Measurements from ENCODE around the gene PTPRQ.
"Not testable (repeated sequence)": the region's sequence is repeated elsewhere in the genome, so short reads cannot be mapped to it uniquely, and the experiment has no call there.

The PTPRQ gene

DNA sequence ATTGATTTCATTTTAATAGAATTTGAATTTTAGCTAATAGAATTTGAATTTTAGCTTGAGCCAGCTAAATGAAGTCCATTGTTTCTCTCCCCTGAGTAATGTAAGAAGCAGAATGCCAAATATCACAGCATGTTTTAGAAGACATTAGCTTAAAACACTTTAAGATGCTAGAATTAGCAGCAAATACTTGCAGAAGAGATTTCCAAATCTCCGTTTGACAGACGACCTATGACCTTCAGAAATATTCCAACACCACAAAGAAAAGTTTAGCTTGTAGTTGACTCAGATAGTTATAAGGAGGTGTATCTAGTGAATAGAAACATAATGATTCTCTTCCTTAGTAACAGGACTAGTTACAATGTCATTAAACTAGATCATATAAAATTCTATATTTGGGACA lies 211.7 kb downstream of the PTPRQ start:
- no peak for TF ChIP-seq CTCF (IDR thresholded peaks at IDR 0.05; ENCODE audit: insufficient read depth, low read depth, low read length, missing control alignments)
- no peak for DNase-seq (ENCODE audit: low read depth)
- no peak overlapping the region for H3K4me3 ChIP-seq (ENCODE audit: low read depth, low read length)

GRCh38 chr12:80659512-80660063 lies 215.6 kb downstream of the PTPRQ start:
- H3K4me3 ChIP-seq (ENCODE audit: low read depth, low read length): no peak overlapping the region
- TF ChIP-seq CTCF (IDR thresholded peaks at IDR 0.05; ENCODE audit: insufficient read depth, low read depth, low read length, missing control alignments): no peak
- no peak for DNase-seq (ENCODE audit: low read depth)

- DNase-seq (ENCODE audit: low read depth): no peak
- H3K4me3 ChIP-seq (ENCODE audit: low read depth, low read length): no peak overlapping the region
- TF ChIP-seq CTCF (IDR thresholded peaks at IDR 0.05; ENCODE audit: insufficient read depth, low read depth, low read length, missing control alignments): no peak
Measured at GRCh38 chr12:80662586-80662985, 218.6 kb downstream of the PTPRQ start.

GRCh38 chr12:80670214-80670613 lies 226.2 kb downstream of the PTPRQ start:
- no peak for TF ChIP-seq CTCF (IDR thresholded peaks at IDR 0.05; ENCODE audit: insufficient read depth, low read depth, low read length, missing control alignments)
- no peak for DNase-seq (ENCODE audit: low read depth)
- H3K4me3 ChIP-seq (ENCODE audit: low read depth, low read length): no peak overlapping the region

- not testable (repeated sequence) for DNase-seq (ENCODE audit: low read depth); H3K4me3 ChIP-seq (ENCODE audit: low read depth, low read length)
Measured at GRCh38 chr12:80676042-80676636, 232.1 kb downstream of the PTPRQ start.

DNA sequence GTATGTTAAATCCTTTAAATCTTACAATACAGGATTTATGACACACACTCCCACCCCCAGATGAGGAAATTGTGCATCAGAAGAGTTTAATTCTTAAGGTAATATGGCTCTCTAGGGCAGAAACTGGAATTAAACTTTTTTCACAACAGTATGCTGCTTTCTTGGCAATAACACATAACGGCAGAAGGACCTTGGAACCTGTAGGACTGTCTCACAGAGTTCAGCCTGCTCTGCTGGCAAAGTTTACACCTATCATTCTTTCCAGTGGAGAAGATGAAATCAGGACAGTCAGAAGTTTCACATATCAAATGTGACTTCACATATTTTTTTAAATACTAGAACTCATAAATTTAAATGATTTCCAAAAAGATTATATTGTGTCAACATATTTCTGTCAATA lies 232.8 kb downstream of the PTPRQ start:
- no peak for DNase-seq (ENCODE audit: low read depth)
- no peak overlapping the region for H3K4me3 ChIP-seq (ENCODE audit: low read depth, low read length)
- no peak for TF ChIP-seq CTCF (IDR thresholded peaks at IDR 0.05; ENCODE audit: insufficient read depth, low read depth, low read length, missing control alignments)

GRCh38 chr12:80677994-80678393 lies 234.0 kb downstream of the PTPRQ start:
- no peak for DNase-seq (ENCODE audit: low read depth)

More at GRCh38 chr12:80677994-80678393, 234.0 kb downstream of the PTPRQ start:
- no peak for TF ChIP-seq CTCF (IDR thresholded peaks at IDR 0.05; ENCODE audit: insufficient read depth, low read depth, low read length, missing control alignments)
- H3K4me3 ChIP-seq (ENCODE audit: low read depth, low read length): no peak overlapping the region

Data from GM12865 (cell line).